HG02759 (cell line): ENCODE data around the gene FGF23.
"Not testable (repeated sequence)": the region's sequence is repeated elsewhere in the genome, so short reads cannot be mapped to it uniquely, and the experiment has no call there.

Experiments
- ATAC-seq: cut with Tn5 transposase; IDR thresholded peaks from one replicate; pipeline ENCODE4 v1.9.1; 2021; ENCODE audit warnings: mild to moderate bottlenecking, moderate library complexity; ENCODE audit not compliant: unreplicated experiment

The FGF23 gene

GRCh38 chr12:4379405-4379804 lies at the start of gene FGF23:
TSS of gene FGF23 (minus strand) at chr12:4379712. CDS start at chr12:4379582, 130 bp downstream.
- ATAC-seq, result no peak

- no peak for ATAC-seq
These were observed 44.9 kb upstream of the FGF23 start for GRCh38 chr12:4424422-4424821.

GRCh38 chr12:4423528-4424195 lies 44.1 kb upstream of the FGF23 start:
- no peak for ATAC-seq

- ATAC-seq, result no peak
These were observed 43.5 kb upstream of the FGF23 start for GRCh38 chr12:4422985-4423384.

- ATAC-seq, result no peak
These were observed 42.1 kb upstream of the FGF23 start for GRCh38 chr12:4421590-4422031.

- no peak for ATAC-seq
These were observed 40.7 kb upstream of the FGF23 start for GRCh38 chr12:4420138-4420670.

GRCh38 chr12:4418913-4419312 lies 39.4 kb upstream of the FGF23 start:
- no peak for ATAC-seq

GRCh38 chr12:4417936-4418335 lies 38.4 kb upstream of the FGF23 start:
- ATAC-seq, result no peak

GRCh38 chr12:4417455-4417854 lies 37.9 kb upstream of the FGF23 start:
- ATAC-seq, result no peak

GRCh38 chr12:4416276-4416675 lies 36.8 kb upstream of the FGF23 start:
- ATAC-seq, result no peak

GRCh38 chr12:4412465-4412864 lies 33.0 kb upstream of the FGF23 start:
- ATAC-seq, result no peak

GRCh38 chr12:4412056-4412455 lies 32.5 kb upstream of the FGF23 start:
- no peak for ATAC-seq

GRCh38 chr12:4407136-4407535 lies 27.6 kb upstream of the FGF23 start:
- no peak for ATAC-seq

GRCh38 chr12:4404877-4405637 lies 25.5 kb upstream of the FGF23 start:
- not testable (repeated sequence) for ATAC-seq

GRCh38 chr12:4402996-4403395 lies 23.5 kb upstream of the FGF23 start:
- ATAC-seq, result no peak

- ATAC-seq, result no peak
These were observed 21.6 kb upstream of the FGF23 start for GRCh38 chr12:4401117-4401516.

- no peak for ATAC-seq
These were observed 16.3 kb upstream of the FGF23 start for GRCh38 chr12:4395818-4396217.

GRCh38 chr12:4393211-4393610 lies 13.7 kb upstream of the FGF23 start:
- ATAC-seq, result no peak

GRCh38 chr12:4392223-4392742 lies 12.8 kb upstream of the FGF23 start:
- no peak for ATAC-seq

- ATAC-seq, result no peak
These were observed 9.2 kb upstream of the FGF23 start for GRCh38 chr12:4388662-4389061.

GRCh38 chr12:4388032-4388431 lies 8.5 kb upstream of the FGF23 start:
- ATAC-seq, result no peak

GRCh38 chr12:4387607-4388006 lies 8.1 kb upstream of the FGF23 start:
- ATAC-seq, result no peak
